ENCODE data around the gene ABCB8.
"Not testable (repeated sequence)": the region's sequence is repeated elsewhere in the genome, so short reads cannot be mapped to it uniquely, and the experiment has no call there.

ABCB8 gene

GRCh38 chr7:151040616-151041375, 12.5 kb downstream of the ABCB8 start:
- H3K27ac ChIP-seq: no peak overlapping the region

GRCh38 chr7:151043449-151043848, 15.2 kb downstream of the ABCB8 start:
- H3K27ac ChIP-seq: not testable (repeated sequence)

More at GRCh38 chr7:151040616-151041375, 12.5 kb downstream of the ABCB8 start:
- no peak for TF ChIP-seq CTCF (conservative IDR thresholded peaks at IDR 0.05)
- no peak for TF ChIP-seq ZFX (IDR thresholded peaks at IDR 0.05)

GRCh38 chr7:151043959-151044358, 15.7 kb downstream of the ABCB8 start:
- H3K27ac ChIP-seq: no peak overlapping the region
- TF ChIP-seq ZFX (IDR thresholded peaks at IDR 0.05) (no peak), CTCF (conservative IDR thresholded peaks at IDR 0.05) (no peak)

GRCh38 chr7:151045262-151045661, 17.0 kb downstream of the ABCB8 start:
- no peak for TF ChIP-seq CTCF (conservative IDR thresholded peaks at IDR 0.05)
- no peak for TF ChIP-seq ZFX (IDR thresholded peaks at IDR 0.05)
- H3K27ac ChIP-seq: no peak overlapping the region

- TF ChIP-seq ZFX (IDR thresholded peaks at IDR 0.05): no peak
- no peak for TF ChIP-seq CTCF (conservative IDR thresholded peaks at IDR 0.05)
- no peak overlapping the region for H3K27ac ChIP-seq
Observed at GRCh38 chr7:151045967-151046366, 17.7 kb downstream of the ABCB8 start.

- no peak overlapping the region for H3K27ac ChIP-seq
- TF ChIP-seq ZFX (IDR thresholded peaks at IDR 0.05) (no peak), CTCF (conservative IDR thresholded peaks at IDR 0.05) (no peak)
Observed at GRCh38 chr7:151046603-151047573, 18.6 kb downstream of the ABCB8 start.

GRCh38 chr7:151047976-151048815, 19.9 kb downstream of the ABCB8 start, which contains the start of gene ASIC3:
Gene ASIC3 (plus strand): TSS chr7:151048531. CDS start chr7:151048886, 355 bp downstream.
- no peak within 1 kb of the TSS for H3K27ac ChIP-seq
- no peak for TF ChIP-seq ZFX (IDR thresholded peaks at IDR 0.05)
- TF ChIP-seq CTCF (conservative IDR thresholded peaks at IDR 0.05): no peak

All from C4-2B (cell line).